LNCaP clone FGC (cell line): ENCODE data around the gene GLB1L.

Experiments
- DNase-seq: peaks from one replicate; pipeline ENCODE4 v3.0.0-alpha.2; 2011; ENCODE audit warnings: low read depth
- H3K4me3 ChIP-seq: 2 replicates; pipeline ENCODE4 v1.5.1; 2011; ENCODE audit warnings: mild to moderate bottlenecking, low read depth, low read length, control low read depth
- CTCF ChIP-seq: IDR thresholded peaks from 2 replicates; pipeline ENCODE4 v1.5.1; 2012; ENCODE audit warnings: mild to moderate bottlenecking; ENCODE audit not compliant: control insufficient read depth, insufficient read depth; ENCODE audit errors: extremely low read depth

GLB1L gene

GRCh38 chr2:219252570-219252899 lies 7.3 kb upstream of the GLB1L start:
- no peak for TF ChIP-seq CTCF
- DNase-seq = no peak
- peak overlapping the region; percentile 84 for H3K4me3 ChIP-seq

GRCh38 chr2:219252084-219252483 lies 6.8 kb upstream of the GLB1L start:
- TF ChIP-seq CTCF = no peak
- no peak for DNase-seq
- H3K4me3 ChIP-seq = peak overlapping the region; percentile 84

- peak overlapping the region; percentile 84; the same call in 1 of the 2 replicates for H3K4me3 ChIP-seq
- no peak for TF ChIP-seq CTCF
- DNase-seq = no peak
Observed at GRCh38 chr2:219251656-219252055, 6.4 kb upstream of the GLB1L start.

- no peak overlapping the region; the same call in 1 of the 2 replicates for H3K4me3 ChIP-seq
- DNase-seq = no peak
- no peak for TF ChIP-seq CTCF
Observed at GRCh38 chr2:219250049-219250781, 5.0 kb upstream of the GLB1L start.

GRCh38 chr2:219249203-219249980 lies 4.1 kb upstream of the GLB1L start:
- DNase-seq = peak; percentile 87

GRCh38 chr2:219248845-219249202 lies 3.6 kb upstream of the GLB1L start:
- peak overlapping the region; percentile 35 for H3K4me3 ChIP-seq

More at GRCh38 chr2:219249203-219249980, 4.1 kb upstream of the GLB1L start:
- TF ChIP-seq CTCF = no peak
- H3K4me3 ChIP-seq = peak overlapping the region; percentile 35

More at GRCh38 chr2:219248845-219249202, 3.6 kb upstream of the GLB1L start:
- TF ChIP-seq CTCF = no peak
- no peak for DNase-seq
